Adipocyte (in vitro differentiated cells): ENCODE results near the gene LRRC63.

Experiments
- DNase-seq: peaks from one replicate; pipeline ENCODE4 v3.0.0-alpha.2; 2015; ENCODE audit warnings: low read depth
- H3K27me3 ChIP-seq: replicated peaks from 2 replicates; pipeline ENCODE4 v1.7.0; 2013; ENCODE audit warnings: mild to moderate bottlenecking, low read length, moderate library complexity; ENCODE audit not compliant: control insufficient read depth, insufficient read depth
- H3K36me3 ChIP-seq: 2 replicates; pipeline ENCODE4 v1.7.0; 2013; ENCODE audit warnings: low read length, mild to moderate bottlenecking, moderate library complexity; ENCODE audit not compliant: control insufficient read depth, insufficient read depth, severe bottlenecking
- H3K4me1 ChIP-seq: 2 replicates; pipeline ENCODE4 v1.7.0; 2013; ENCODE audit warnings: mild to moderate bottlenecking, low read length, moderate library complexity; ENCODE audit not compliant: control insufficient read depth, insufficient read depth
- H3K4me3 ChIP-seq: 2 replicates; pipeline ENCODE4 v1.7.0; 2013; ENCODE audit warnings: mild to moderate bottlenecking, low read length, moderate library complexity
- H3K9ac ChIP-seq: 2 replicates; pipeline ENCODE4 v1.7.0; 2013; ENCODE audit warnings: mild to moderate bottlenecking, low read length, moderate library complexity
- H3K9me3 ChIP-seq: 2 replicates; pipeline ENCODE4 v1.7.0; 2013; ENCODE audit warnings: mild to moderate bottlenecking, low read length, moderate library complexity; ENCODE audit not compliant: control insufficient read depth

LRRC63 gene

GRCh38 chr13:46181840-46182490 lies 29.8 kb upstream of the LRRC63 start, which contains the start of gene LCP1:
TSS of gene LCP1 (minus strand) at chr13:46182177. CDS start at chr13:46159662, 22,515 bp downstream.
- Histone ChIP-seq H3K4me1 (no peaks in the 10 kb centered on the region), H3K36me3 (no peaks in the 10 kb centered on the region), H3K4me3 (no peak within 1 kb of the TSS), H3K27me3 (no peaks in the 10 kb centered on the region), H3K9ac (no peak within 1 kb of the TSS), H3K9me3 (no peaks in the 10 kb centered on the region)
- DNase-seq = no peak

- Histone ChIP-seq H3K9me3 (no peaks in the 10 kb centered on the region), H3K4me1 (no peaks in the 10 kb centered on the region)
- DNase-seq = no peak
Measured at GRCh38 chr13:46182491-46182877, 29.2 kb upstream of the LRRC63 start.

GRCh38 chr13:46183018-46183946 lies 28.4 kb upstream of the LRRC63 start:
- Histone ChIP-seq H3K4me1 (no peaks in the 10 kb centered on the region), H3K4me3 (no peak overlapping the region), H3K9me3 (no peaks in the 10 kb centered on the region), H3K9ac (no peak overlapping the region), H3K27me3 (no peaks in the 10 kb centered on the region), H3K36me3 (no peaks in the 10 kb centered on the region)
- no peak for DNase-seq

More at GRCh38 chr13:46182491-46182877, 29.2 kb upstream of the LRRC63 start:
- Histone ChIP-seq H3K9ac (no peak overlapping the region), H3K27me3 (no peaks in the 10 kb centered on the region), H3K36me3 (no peaks in the 10 kb centered on the region), H3K4me3 (no peak overlapping the region)

GRCh38 chr13:46184277-46184699 lies 27.4 kb upstream of the LRRC63 start:
- DNase-seq = no peak
- no peak overlapping the region for H3K4me3 ChIP-seq

GRCh38 chr13:46185634-46186033 lies 26.1 kb upstream of the LRRC63 start:
- Histone ChIP-seq H3K4me3 (no peak overlapping the region), H3K27me3 (no peaks in the 10 kb centered on the region), H3K9ac (no peak overlapping the region), H3K9me3 (no peaks in the 10 kb centered on the region), H3K4me1 (no peaks in the 10 kb centered on the region), H3K36me3 (no peaks in the 10 kb centered on the region)
- DNase-seq = no peak

More at GRCh38 chr13:46184277-46184699, 27.4 kb upstream of the LRRC63 start:
- Histone ChIP-seq H3K4me1 (no peaks in the 10 kb centered on the region), H3K9me3 (no peaks in the 10 kb centered on the region), H3K9ac (no peak overlapping the region), H3K36me3 (no peaks in the 10 kb centered on the region), H3K27me3 (no peaks in the 10 kb centered on the region)

GRCh38 chr13:46192412-46192811 lies 19.3 kb upstream of the LRRC63 start:
- no peaks in the 10 kb centered on the region for H3K36me3 ChIP-seq
- no peak overlapping the region for H3K4me3 ChIP-seq
- H3K9me3 ChIP-seq = no peaks in the 10 kb centered on the region
- DNase-seq = no peak
- no peak overlapping the region for H3K9ac ChIP-seq
- no peaks in the 10 kb centered on the region for H3K27me3 ChIP-seq
- H3K4me1 ChIP-seq = peaks cover 13% of the 10 kb centered on the region

GRCh38 chr13:46195016-46195415 lies 16.7 kb upstream of the LRRC63 start:
- no peaks in the 10 kb centered on the region for H3K36me3 ChIP-seq
- H3K4me3 ChIP-seq = no peak overlapping the region
- no peak for DNase-seq
- H3K9me3 ChIP-seq = no peaks in the 10 kb centered on the region
- H3K4me1 ChIP-seq = peaks cover 27% of the 10 kb centered on the region
- no peak overlapping the region for H3K9ac ChIP-seq
- H3K27me3 ChIP-seq = no peaks in the 10 kb centered on the region

- no peak overlapping the region for H3K9ac ChIP-seq
- peaks cover 27% of the 10 kb centered on the region for H3K4me1 ChIP-seq
- no peak overlapping the region for H3K4me3 ChIP-seq
- no peaks in the 10 kb centered on the region for H3K9me3 ChIP-seq
- H3K27me3 ChIP-seq = no peaks in the 10 kb centered on the region
- H3K36me3 ChIP-seq = no peaks in the 10 kb centered on the region
- no peak for DNase-seq
Measured at GRCh38 chr13:46197299-46198048, 14.3 kb upstream of the LRRC63 start.

GRCh38 chr13:46198696-46199193 lies 13.0 kb upstream of the LRRC63 start:
- Histone ChIP-seq H3K9me3 (no peaks in the 10 kb centered on the region), H3K4me3 (no peak overlapping the region), H3K27me3 (no peaks in the 10 kb centered on the region), H3K9ac (no peak overlapping the region), H3K4me1 (peaks cover 33% of the 10 kb centered on the region), H3K36me3 (no peaks in the 10 kb centered on the region)
- DNase-seq = no peak

- no peak for DNase-seq
- no peaks in the 10 kb centered on the region for H3K27me3 ChIP-seq
- H3K4me1 ChIP-seq = peaks cover 21% of the 10 kb centered on the region
Measured at GRCh38 chr13:46202188-46202795, 9.4 kb upstream of the LRRC63 start.

More at GRCh38 chr13:46202188-46202795, 9.4 kb upstream of the LRRC63 start:
- no peaks in the 10 kb centered on the region for H3K36me3 ChIP-seq
- no peaks in the 10 kb centered on the region for H3K9me3 ChIP-seq
- no peak overlapping the region for H3K4me3 ChIP-seq
- H3K9ac ChIP-seq = no peak overlapping the region
